Measurements from ENCODE around the gene TMUB2. TPM values are rescaled to one million over a fixed set of nuclear protein-coding genes. Genes with fewer than 3 reads are reported as not detected.

TMUB2 gene
- total RNA-seq, 4 donors from 2014 or later = 14.6 to 25.5 (median 21.6) TPM

- no peaks in the 10 kb centered on the region for H3K27me3 ChIP-seq
- no peak overlapping the region for H3K27ac ChIP-seq
- TF ChIP-seq POLR2A (IDR thresholded peaks at IDR 0.05) (no peak), CTCF (IDR thresholded peaks at IDR 0.05) (no peak)
- H3K36me3 ChIP-seq = no peaks in the 10 kb centered on the region
- peaks cover 0 to 4% (median 0%) of the 10 kb centered on the region in 3 donors for H3K4me1 ChIP-seq
- intact Hi-C loops (cut with DNase I) = no loop called here
- no peaks in the 10 kb centered on the region for H3K9me3 ChIP-seq
- WGBS, 2 donors = 90% methylated on average over 6 of the region's 6 CpGs; no CpG with 5 or more reads in 1 of the 2 donors
- DNase-seq = no peak
- no peak overlapping the region for H3K4me3 ChIP-seq
Measured at GRCh38 chr17:44229090-44229489, 42.3 kb downstream of the TMUB2 start.

- WGBS, 2 donors = 86 to 88% methylated on average over 6 to 8 of the region's 9 CpGs
- Histone ChIP-seq H3K36me3 (no peaks in the 10 kb centered on the region), H3K9me3 (no peaks in the 10 kb centered on the region), H3K27ac (no peak overlapping the region), H3K27me3 (no peaks in the 10 kb centered on the region), H3K4me1 (peaks cover 0 to 8% (median 0%) of the 10 kb centered on the region in 3 donors), H3K4me3 (no peak overlapping the region)
- no peak for DNase-seq
- TF ChIP-seq CTCF (IDR thresholded peaks at IDR 0.05) (no peak), POLR2A (IDR thresholded peaks at IDR 0.05) (no peak)
- intact Hi-C loops (cut with DNase I) = no loop called here
Measured at GRCh38 chr17:44230140-44230539, 43.4 kb downstream of the TMUB2 start.

DNA sequence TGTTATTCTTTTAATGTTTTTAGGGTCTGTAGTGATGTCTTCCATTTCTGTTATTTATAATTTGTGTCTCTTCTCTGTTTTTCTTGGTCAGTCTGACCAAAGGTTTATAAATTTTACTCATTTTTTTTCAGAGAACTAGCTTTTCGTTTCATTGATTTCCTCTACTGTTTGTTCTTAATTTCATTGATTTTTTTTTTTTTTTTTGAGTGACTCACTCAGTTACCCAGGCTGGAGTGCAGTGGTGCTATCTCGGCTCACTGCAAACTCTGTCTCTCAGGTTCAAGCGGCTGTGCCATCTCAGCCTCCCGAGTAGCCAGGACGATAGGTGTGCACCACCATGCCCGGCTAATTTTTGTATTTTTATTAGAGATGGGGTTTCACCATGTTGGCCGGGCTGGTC is 45.3 kb downstream of the TMUB2 start:
- H3K4me3 ChIP-seq = no peak overlapping the region
- intact Hi-C loops (cut with DNase I) = no loop called here
- 76 to 86% methylated on average over 6 to 7 of the region's 7 CpGs for WGBS, 2 donors
- H3K27ac ChIP-seq = no peak overlapping the region
- H3K9me3 ChIP-seq = no peaks in the 10 kb centered on the region
- no peak for DNase-seq
- TF ChIP-seq CTCF (IDR thresholded peaks at IDR 0.05) = no peak
- TF ChIP-seq POLR2A (IDR thresholded peaks at IDR 0.05) = no peak
- H3K36me3 ChIP-seq = no peaks in the 10 kb centered on the region
- no peaks in the 10 kb centered on the region for H3K27me3 ChIP-seq
- H3K4me1 ChIP-seq = peaks cover 0 to 17% (median 0%) of the 10 kb centered on the region in 3 donors

DNA sequence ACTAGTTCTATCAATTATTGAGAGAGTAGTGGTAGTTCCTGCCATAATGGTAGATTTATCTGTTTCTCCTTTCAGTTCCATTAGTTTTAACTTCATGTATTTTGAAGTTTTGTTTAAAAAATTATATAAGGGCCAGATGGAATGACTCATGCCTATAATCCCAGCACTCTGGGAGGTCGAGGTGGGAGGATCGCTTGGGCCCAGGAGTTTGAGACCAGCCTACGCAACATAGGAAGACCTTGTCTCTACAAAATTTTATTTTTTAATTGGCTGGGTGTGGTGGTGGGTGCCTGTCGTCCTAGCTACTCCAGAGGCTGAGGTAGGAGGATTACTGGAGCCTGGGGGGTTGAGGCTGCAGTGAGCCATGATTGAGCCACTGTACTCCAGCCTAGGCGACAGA is 46.8 kb downstream of the TMUB2 start:
- H3K4me1 ChIP-seq = peaks cover 0 to 17% (median 0%) of the 10 kb centered on the region in 3 donors
- H3K27ac ChIP-seq = no peak overlapping the region
- DNase-seq = no peak
- H3K36me3 ChIP-seq = no peaks in the 10 kb centered on the region
- WGBS, 2 donors = 71% methylated on average over 5 of the region's 5 CpGs
- intact Hi-C loops (cut with DNase I) = no loop called here
- no peaks in the 10 kb centered on the region for H3K9me3 ChIP-seq
- H3K27me3 ChIP-seq = no peaks in the 10 kb centered on the region
- H3K4me3 ChIP-seq = no peak overlapping the region
- TF ChIP-seq CTCF (IDR thresholded peaks at IDR 0.05) (no peak), POLR2A (IDR thresholded peaks at IDR 0.05) (no peak)

DNA sequence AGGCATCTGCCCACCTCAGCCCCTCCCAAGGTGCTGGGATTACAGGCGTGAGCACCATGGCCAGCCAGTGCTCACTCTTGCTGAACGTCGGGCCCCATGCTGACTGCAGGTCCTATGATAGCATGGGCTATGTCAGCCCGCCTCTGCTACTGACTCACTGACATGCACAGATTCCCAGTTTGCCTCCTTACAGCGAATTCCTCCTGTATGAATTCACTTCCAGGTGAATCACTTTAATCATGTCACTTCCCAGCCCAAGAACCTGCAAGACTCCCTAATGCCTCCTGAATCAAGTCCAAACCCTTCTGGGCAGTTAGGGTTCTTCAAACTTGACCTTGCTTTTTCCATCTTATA is 48.8 kb downstream of the TMUB2 start:
- H3K9me3 ChIP-seq = no peaks in the 10 kb centered on the region
- WGBS, 2 donors = 38 to 72% methylated on average over 4 to 5 of the region's 5 CpGs
- H3K27ac ChIP-seq = peak overlapping the region in 1 of 4 donors; percentile 25
- no peak overlapping the region for H3K4me3 ChIP-seq
- DNase-seq = no peak
- no peaks in the 10 kb centered on the region for H3K36me3 ChIP-seq
- no peaks in the 10 kb centered on the region for H3K27me3 ChIP-seq
- intact Hi-C loops (cut with DNase I) = no loop called here
- H3K4me1 ChIP-seq = peaks cover 0 to 17% (median 0%) of the 10 kb centered on the region in 3 donors
- no peak for TF ChIP-seq POLR2A (IDR thresholded peaks at IDR 0.05)
- TF ChIP-seq CTCF (IDR thresholded peaks at IDR 0.05) = no peak
